ENCODE data around the gene ITPK1.

The ITPK1 gene

GRCh38 chr14:92962031-92962830, 153.5 kb downstream of the ITPK1 start:
- Histone ChIP-seq H3K4me1 (ENCODE audit: control insufficient read depth in 5 of 5, insufficient read depth in 5 of 5, low read length in 5 of 5) (peaks cover 4 to 26% (median 23%) of the 10 kb centered on the region in 5 donors), H3K4me3 (ENCODE audit: low read depth in 1 of 5, low read length in 5 of 5) (no peak overlapping the region), H3K36me3 (ENCODE audit: control insufficient read depth in 5 of 5, insufficient read depth in 5 of 5, low read length in 5 of 5) (peaks cover 0 to 55% (median 44%) of the 10 kb centered on the region in 5 donors), H3K9me3 (ENCODE audit: control insufficient read depth in 5 of 5, low read length in 5 of 5) (no peaks in the 10 kb centered on the region), H3K27ac (ENCODE audit: low read depth, low read length) (no peak overlapping the region), H3K27me3 (ENCODE audit: control insufficient read depth in 5 of 5, insufficient read depth in 4 of 5, low read length in 5 of 5) (no peaks in the 10 kb centered on the region), H3K9ac (ENCODE audit: low read length in 5 of 5) (no peak overlapping the region)

- Histone ChIP-seq H3K27me3 (ENCODE audit: control insufficient read depth in 5 of 5, insufficient read depth in 4 of 5, low read length in 5 of 5) (no peaks in the 10 kb centered on the region), H3K9me3 (ENCODE audit: control insufficient read depth in 5 of 5, low read length in 5 of 5) (no peaks in the 10 kb centered on the region), H3K4me3 (ENCODE audit: low read depth in 1 of 5, low read length in 5 of 5) (no peak overlapping the region), H3K27ac (ENCODE audit: low read depth, low read length) (no peak overlapping the region), H3K36me3 (ENCODE audit: control insufficient read depth in 5 of 5, insufficient read depth in 5 of 5, low read length in 5 of 5) (peaks cover 0 to 62% (median 52%) of the 10 kb centered on the region in 5 donors), H3K4me1 (ENCODE audit: control insufficient read depth in 5 of 5, insufficient read depth in 5 of 5, low read length in 5 of 5) (peaks cover 4 to 26% (median 23%) of the 10 kb centered on the region in 5 donors), H3K9ac (ENCODE audit: low read length in 5 of 5) (no peak overlapping the region)
Measured at GRCh38 chr14:92961567-92961855, 154.2 kb downstream of the ITPK1 start.

- Histone ChIP-seq H3K4me1 (ENCODE audit: control insufficient read depth in 5 of 5, insufficient read depth in 5 of 5, low read length in 5 of 5) (peaks cover 4 to 26% (median 23%) of the 10 kb centered on the region in 5 donors), H3K9ac (ENCODE audit: low read length in 5 of 5) (no peak overlapping the region), H3K4me3 (ENCODE audit: low read depth in 1 of 5, low read length in 5 of 5) (no peak overlapping the region), H3K36me3 (ENCODE audit: control insufficient read depth in 5 of 5, insufficient read depth in 5 of 5, low read length in 5 of 5) (peaks cover 0 to 66% (median 57%) of the 10 kb centered on the region in 5 donors), H3K9me3 (ENCODE audit: control insufficient read depth in 5 of 5, low read length in 5 of 5) (no peaks in the 10 kb centered on the region), H3K27ac (ENCODE audit: low read depth, low read length) (no peak overlapping the region), H3K27me3 (ENCODE audit: control insufficient read depth in 5 of 5, insufficient read depth in 4 of 5, low read length in 5 of 5) (no peaks in the 10 kb centered on the region)
Measured at GRCh38 chr14:92960706-92961566, 154.8 kb downstream of the ITPK1 start.

- Histone ChIP-seq H3K4me3 (ENCODE audit: low read depth in 1 of 5, low read length in 5 of 5) (no peak overlapping the region), H3K4me1 (ENCODE audit: control insufficient read depth in 5 of 5, insufficient read depth in 5 of 5, low read length in 5 of 5) (peaks cover 3 to 22% (median 21%) of the 10 kb centered on the region in 5 donors), H3K9ac (ENCODE audit: low read length in 5 of 5) (no peak overlapping the region), H3K9me3 (ENCODE audit: control insufficient read depth in 5 of 5, low read length in 5 of 5) (no peaks in the 10 kb centered on the region), H3K27ac (ENCODE audit: low read depth, low read length) (no peak overlapping the region), H3K27me3 (ENCODE audit: control insufficient read depth in 5 of 5, insufficient read depth in 4 of 5, low read length in 5 of 5) (no peaks in the 10 kb centered on the region), H3K36me3 (ENCODE audit: control insufficient read depth in 5 of 5, insufficient read depth in 5 of 5, low read length in 5 of 5) (peaks cover 0 to 73% (median 63%) of the 10 kb centered on the region in 5 donors)
Measured at GRCh38 chr14:92959761-92960680, 155.7 kb downstream of the ITPK1 start.

- Histone ChIP-seq H3K4me3 (ENCODE audit: low read depth in 1 of 5, low read length in 5 of 5) (no peak overlapping the region), H3K9ac (ENCODE audit: low read length in 5 of 5) (no peak overlapping the region), H3K27ac (ENCODE audit: low read depth, low read length) (no peak overlapping the region), H3K4me1 (ENCODE audit: control insufficient read depth in 5 of 5, insufficient read depth in 5 of 5, low read length in 5 of 5) (peaks cover 0 to 14% (median 13%) of the 10 kb centered on the region in 5 donors), H3K36me3 (ENCODE audit: control insufficient read depth in 5 of 5, insufficient read depth in 5 of 5, low read length in 5 of 5) (peaks cover 0 to 82% (median 70%) of the 10 kb centered on the region in 5 donors), H3K27me3 (ENCODE audit: control insufficient read depth in 5 of 5, insufficient read depth in 4 of 5, low read length in 5 of 5) (no peaks in the 10 kb centered on the region), H3K9me3 (ENCODE audit: control insufficient read depth in 5 of 5, low read length in 5 of 5) (no peaks in the 10 kb centered on the region)
Measured at GRCh38 chr14:92959189-92959531, 156.6 kb downstream of the ITPK1 start.

- Histone ChIP-seq H3K27ac (ENCODE audit: low read depth, low read length) (no peak overlapping the region), H3K4me3 (ENCODE audit: low read depth in 1 of 5, low read length in 5 of 5) (no peak overlapping the region), H3K27me3 (ENCODE audit: control insufficient read depth in 5 of 5, insufficient read depth in 4 of 5, low read length in 5 of 5) (no peaks in the 10 kb centered on the region), H3K4me1 (ENCODE audit: control insufficient read depth in 5 of 5, insufficient read depth in 5 of 5, low read length in 5 of 5) (peaks cover 0 to 8% (median 7%) of the 10 kb centered on the region in 5 donors), H3K36me3 (ENCODE audit: control insufficient read depth in 5 of 5, insufficient read depth in 5 of 5, low read length in 5 of 5) (peaks cover 0 to 85% (median 72%) of the 10 kb centered on the region in 5 donors), H3K9me3 (ENCODE audit: control insufficient read depth in 5 of 5, low read length in 5 of 5) (no peaks in the 10 kb centered on the region), H3K9ac (ENCODE audit: low read length in 5 of 5) (no peak overlapping the region)
Measured at GRCh38 chr14:92958373-92959188, 157.1 kb downstream of the ITPK1 start.

- no peak overlapping the region for H3K4me3 ChIP-seq (ENCODE audit: low read depth in 1 of 5, low read length in 5 of 5)
- no peaks in the 10 kb centered on the region for H3K27me3 ChIP-seq (ENCODE audit: control insufficient read depth in 5 of 5, insufficient read depth in 4 of 5, low read length in 5 of 5)
- peaks cover 0 to 16% (median 13%) of the 10 kb centered on the region in 5 donors for H3K4me1 ChIP-seq (ENCODE audit: control insufficient read depth in 5 of 5, insufficient read depth in 5 of 5, low read length in 5 of 5)
- H3K27ac ChIP-seq (ENCODE audit: low read depth, low read length), result no peak overlapping the region
- H3K9ac ChIP-seq (ENCODE audit: low read length in 5 of 5), result no peak overlapping the region
- H3K36me3 ChIP-seq (ENCODE audit: control insufficient read depth in 5 of 5, insufficient read depth in 5 of 5, low read length in 5 of 5), result peaks cover 0 to 85% (median 68%) of the 10 kb centered on the region in 5 donors
- no peaks in the 10 kb centered on the region for H3K9me3 ChIP-seq (ENCODE audit: control insufficient read depth in 5 of 5, low read length in 5 of 5)
Measured at GRCh38 chr14:92956961-92957360, 158.8 kb downstream of the ITPK1 start.

GRCh38 chr14:92955381-92955780, 160.3 kb downstream of the ITPK1 start:
- Histone ChIP-seq H3K27me3 (ENCODE audit: control insufficient read depth in 5 of 5, insufficient read depth in 4 of 5, low read length in 5 of 5) (no peaks in the 10 kb centered on the region), H3K9ac (ENCODE audit: low read length in 5 of 5) (no peak overlapping the region), H3K27ac (ENCODE audit: low read depth, low read length) (no peak overlapping the region), H3K4me1 (ENCODE audit: control insufficient read depth in 5 of 5, insufficient read depth in 5 of 5, low read length in 5 of 5) (peaks cover 4 to 29% (median 20%) of the 10 kb centered on the region in 5 donors), H3K4me3 (ENCODE audit: low read depth in 1 of 5, low read length in 5 of 5) (no peak overlapping the region), H3K36me3 (ENCODE audit: control insufficient read depth in 5 of 5, insufficient read depth in 5 of 5, low read length in 5 of 5) (peaks cover 0 to 81% (median 56%) of the 10 kb centered on the region in 5 donors), H3K9me3 (ENCODE audit: control insufficient read depth in 5 of 5, low read length in 5 of 5) (no peaks in the 10 kb centered on the region)

GRCh38 chr14:92954933-92955332, 160.8 kb downstream of the ITPK1 start:
- Histone ChIP-seq H3K4me1 (ENCODE audit: control insufficient read depth in 5 of 5, insufficient read depth in 5 of 5, low read length in 5 of 5) (peaks cover 4 to 33% (median 25%) of the 10 kb centered on the region in 5 donors), H3K9me3 (ENCODE audit: control insufficient read depth in 5 of 5, low read length in 5 of 5) (no peaks in the 10 kb centered on the region), H3K9ac (ENCODE audit: low read length in 5 of 5) (no peak overlapping the region), H3K4me3 (ENCODE audit: low read depth in 1 of 5, low read length in 5 of 5) (no peak overlapping the region), H3K27ac (ENCODE audit: low read depth, low read length) (no peak overlapping the region), H3K27me3 (ENCODE audit: control insufficient read depth in 5 of 5, insufficient read depth in 4 of 5, low read length in 5 of 5) (no peaks in the 10 kb centered on the region), H3K36me3 (ENCODE audit: control insufficient read depth in 5 of 5, insufficient read depth in 5 of 5, low read length in 5 of 5) (peaks cover 0 to 82% (median 58%) of the 10 kb centered on the region in 5 donors)

Data from subcutaneous abdominal adipose tissue (tissue), 5 donors.